Measurements from ENCODE around the gene MSRB1.

DNA sequence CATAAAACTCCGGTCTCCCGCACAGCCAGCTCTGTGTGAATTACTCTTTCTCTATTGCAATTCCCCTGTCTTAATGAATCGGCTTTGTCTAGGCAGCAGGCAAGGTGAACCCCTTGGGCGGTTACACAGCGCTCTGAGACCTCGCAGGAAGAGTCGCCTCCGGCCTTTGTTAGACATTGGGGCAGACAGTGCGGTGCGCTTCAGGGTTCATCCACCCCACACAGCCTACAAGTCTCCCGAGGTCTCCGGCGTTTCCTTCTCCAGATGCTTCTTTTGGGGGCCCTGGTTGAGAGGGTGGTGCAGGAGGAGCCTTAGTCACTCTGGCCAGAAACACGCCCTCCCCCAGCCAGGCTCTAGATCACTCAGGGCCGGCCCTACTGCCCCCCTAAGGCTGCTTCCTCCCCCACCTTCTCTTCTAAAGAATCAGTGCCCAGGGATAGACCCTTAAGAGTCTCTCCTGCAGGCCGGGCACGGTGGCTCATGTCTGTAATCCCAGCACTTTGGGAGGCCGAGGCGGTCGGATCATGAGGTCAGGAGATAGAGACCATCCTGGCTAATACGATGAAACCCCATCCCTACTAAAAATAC is 1.7 kb upstream of the MSRB1 start:
- no peak for TF ChIP-seq POLR2A (IDR thresholded peaks at IDR 0.05)
- TF ChIP-seq, protein P1, sequence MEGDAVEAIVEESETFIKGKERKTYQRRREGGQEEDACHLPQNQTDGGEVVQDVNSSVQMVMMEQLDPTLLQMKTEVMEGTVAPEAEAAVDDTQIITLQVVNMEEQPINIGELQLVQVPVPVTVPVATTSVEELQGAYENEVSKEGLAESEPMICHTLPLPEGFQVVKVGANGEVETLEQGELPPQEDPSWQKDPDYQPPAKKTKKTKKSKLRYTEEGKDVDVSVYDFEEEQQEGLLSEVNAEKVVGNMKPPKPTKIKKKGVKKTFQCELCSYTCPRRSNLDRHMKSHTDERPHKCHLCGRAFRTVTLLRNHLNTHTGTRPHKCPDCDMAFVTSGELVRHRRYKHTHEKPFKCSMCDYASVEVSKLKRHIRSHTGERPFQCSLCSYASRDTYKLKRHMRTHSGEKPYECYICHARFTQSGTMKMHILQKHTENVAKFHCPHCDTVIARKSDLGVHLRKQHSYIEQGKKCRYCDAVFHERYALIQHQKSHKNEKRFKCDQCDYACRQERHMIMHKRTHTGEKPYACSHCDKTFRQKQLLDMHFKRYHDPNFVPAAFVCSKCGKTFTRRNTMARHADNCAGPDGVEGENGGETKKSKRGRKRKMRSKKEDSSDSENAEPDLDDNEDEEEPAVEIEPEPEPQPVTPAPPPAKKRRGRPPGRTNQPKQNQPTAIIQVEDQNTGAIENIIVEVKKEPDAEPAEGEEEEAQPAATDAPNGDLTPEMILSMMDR (IDR thresholded peaks at IDR 0.05), result no peak
